Tibial nerve (tissue), 4 donors: ENCODE data around the gene ST6GALNAC1. TPM values are rescaled to one million over a fixed set of nuclear protein-coding genes. Genes with fewer than 3 reads are reported as not detected.
A peak's percentile ranks its signal among the peaks of the same experiment; 100 is the strongest.

Experiments
- DNase-seq, 2 donors: peaks; one replicate each; pipeline ENCODE4 v3.0.0-alpha.2; 2019; ENCODE audit warnings: low spot score in 2 of 2
- H3K27ac ChIP-seq, 4 donors: fragments of 200-600 bp; sonication (generic) in 3 of 4; one replicate each; pipeline ENCODE4 v1.5.1; 2017 to 2019; ENCODE audit warnings: mild to moderate bottlenecking in 1 of 4
- H3K27me3 ChIP-seq, 2 donors: fragments of 200-600 bp; sonication (generic) in 1 of 2; one replicate each; pipeline versions ENCODE4 v1.5.1 to v1.6.0; 2017 to 2019
- H3K36me3 ChIP-seq, 3 donors: fragments of 200-600 bp; sonication (generic); one replicate each; pipeline ENCODE4 v1.5.1; 2018 to 2019
- H3K4me1 ChIP-seq, 4 donors: fragments of 200-600 bp; sonication (generic) in 3 of 4; one replicate each; pipeline ENCODE4 v1.5.1; 2017 to 2019
- H3K4me3 ChIP-seq, 4 donors: fragments of 200-600 bp; sonication (generic) in 3 of 4; one replicate each; pipeline ENCODE4 v1.5.1; 2017 to 2019; ENCODE audit warnings: mild to moderate bottlenecking in 1 of 4, moderate library complexity in 1 of 4
- H3K9me3 ChIP-seq, 4 donors: fragments of 200-600 bp; sonication (generic) in 3 of 4; one replicate each; pipeline ENCODE4 v1.5.1; 2017 to 2019
- CTCF ChIP-seq, 5 experiments: fragments of 200-600 bp in 3 of 5; fragments of 450-650 bp in 2 of 5; sonication (generic) in 3 of 5; IDR thresholded peaks; one replicate each; pipeline ENCODE4 v1.5.1; 2016 to 2019; ENCODE audit warnings: antibody characterized with exemption in 5 of 5, mild to moderate bottlenecking in 3 of 5, moderate library complexity in 2 of 5
- EP300 ChIP-seq, 2 donors: sonication (generic); formaldehyde crosslinking; IDR thresholded peaks; one replicate each; pipeline ENCODE4 v1.6.1; 2017; ENCODE audit warnings: antibody characterized with exemption in 2 of 2, mild to moderate bottlenecking in 1 of 2
- POLR2A ChIP-seq, 2 donors: fragments of 450-650 bp; IDR thresholded peaks; one replicate each; pipeline ENCODE4 v1.6.1; 2017; ENCODE audit warnings: antibody characterized with exemption in 2 of 2, mild to moderate bottlenecking in 2 of 2, moderate library complexity in 2 of 2
- WGBS, 2 donors: methylation state at CpG; one replicate each; pipeline ENCODE4 v1.1.5; 2018; 5-methylcytosine and 5-hydroxymethylcytosine counted together
- total RNA-seq, 4 donors: library from RNA; depleted of rRNA; stranded (reverse); fragments of >200 nt; gene quantifications; one replicate each; pipeline ENCODE4 v1.1.0, GENCODE V29; 2016

Gene ST6GALNAC1
- total RNA-seq, 4 donors from 2014 or later: 2.4 to 13.8 (median 7.4) TPM

- Histone ChIP-seq H3K27me3 (no peaks in the 10 kb centered on the region), H3K9me3 (no peaks in the 10 kb centered on the region), H3K4me1 (peaks cover 0 to 25% (median 11%) of the 10 kb centered on the region in 4 donors), H3K27ac (peak overlapping the region in 1 of 4 donors; percentile 13), H3K4me3 (no peak overlapping the region), H3K36me3 (no peaks in the 10 kb centered on the region)
- WGBS, 2 donors: 51 to 63% methylated on average over 9 to 12 of the region's 12 CpGs
- no peak for DNase-seq
- TF ChIP-seq EP300 (IDR thresholded peaks at IDR 0.05): no peak
- TF ChIP-seq POLR2A (IDR thresholded peaks at IDR 0.05): no peak
- TF ChIP-seq CTCF (IDR thresholded peaks at IDR 0.05): no peak
Observed at GRCh38 chr17:76597156-76598003, 46.2 kb downstream of the ST6GALNAC1 start.

- Histone ChIP-seq H3K4me3 (no peak overlapping the region), H3K9me3 (no peaks in the 10 kb centered on the region), H3K4me1 (peaks cover 0 to 14% (median 5%) of the 10 kb centered on the region in 4 donors), H3K27ac (no peak overlapping the region), H3K36me3 (no peaks in the 10 kb centered on the region), H3K27me3 (no peaks in the 10 kb centered on the region)
- TF ChIP-seq POLR2A (IDR thresholded peaks at IDR 0.05): no peak
- TF ChIP-seq EP300 (IDR thresholded peaks at IDR 0.05): no peak
- 71 to 78% methylated on average over 3 of the region's 3 CpGs for WGBS, 2 donors
- DNase-seq: no peak
Observed at GRCh38 chr17:76594690-76595089, 48.9 kb downstream of the ST6GALNAC1 start.

DNA sequence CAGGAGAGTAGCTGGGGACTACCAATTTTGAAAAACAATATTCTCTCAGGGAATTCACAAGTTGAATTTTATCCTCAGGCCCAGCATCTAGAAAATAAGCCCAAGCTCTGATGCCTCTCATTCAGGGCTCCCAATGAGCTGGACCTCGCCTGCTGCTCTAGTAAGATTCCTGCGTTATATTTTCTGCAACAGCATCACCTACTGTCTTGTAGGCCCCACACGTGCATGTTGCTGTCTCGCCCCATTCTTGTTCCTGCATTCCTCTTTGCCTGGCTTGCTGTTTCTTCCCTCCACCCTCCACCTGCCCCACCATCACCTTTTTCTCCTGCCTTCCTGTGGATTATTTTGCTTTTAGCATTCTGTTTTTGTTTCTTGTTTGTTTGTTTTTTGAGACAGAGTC lies 49.6 kb downstream of the ST6GALNAC1 start:
- TF ChIP-seq EP300 (IDR thresholded peaks at IDR 0.05) (no peak), POLR2A (IDR thresholded peaks at IDR 0.05) (no peak), CTCF (IDR thresholded peaks at IDR 0.05) (no peak)
- DNase-seq: no peak
- Histone ChIP-seq H3K27me3 (no peaks in the 10 kb centered on the region), H3K4me1 (peaks cover 0 to 11% (median 4%) of the 10 kb centered on the region in 4 donors), H3K4me3 (no peak overlapping the region), H3K9me3 (no peaks in the 10 kb centered on the region), H3K27ac (no peak overlapping the region), H3K36me3 (no peaks in the 10 kb centered on the region)
- 72 to 81% methylated on average over 4 of the region's 4 CpGs for WGBS, 2 donors

GRCh38 chr17:76593384-76593826 lies 50.2 kb downstream of the ST6GALNAC1 start:
- no peak for TF ChIP-seq POLR2A (IDR thresholded peaks at IDR 0.05)
- TF ChIP-seq EP300 (IDR thresholded peaks at IDR 0.05): no peak
- no peak for TF ChIP-seq CTCF (IDR thresholded peaks at IDR 0.05)
- DNase-seq: no peak
- no peak overlapping the region for H3K27ac ChIP-seq
- WGBS, 2 donors: 58 to 61% methylated on average over 8 of the region's 8 CpGs
- no peak overlapping the region for H3K4me3 ChIP-seq
- no peaks in the 10 kb centered on the region for H3K27me3 ChIP-seq
- no peaks in the 10 kb centered on the region for H3K36me3 ChIP-seq
- H3K9me3 ChIP-seq: no peaks in the 10 kb centered on the region
- H3K4me1 ChIP-seq: peaks cover 0 to 8% (median 2%) of the 10 kb centered on the region in 4 donors

GRCh38 chr17:76588182-76588581 lies 55.4 kb downstream of the ST6GALNAC1 start:
- H3K36me3 ChIP-seq: no peaks in the 10 kb centered on the region
- TF ChIP-seq EP300 (IDR thresholded peaks at IDR 0.05) (no peak), POLR2A (IDR thresholded peaks at IDR 0.05) (no peak), CTCF (IDR thresholded peaks at IDR 0.05) (no peak)
- peaks cover 0 to 12% of the 10 kb centered on the region in 2 donors for H3K27me3 ChIP-seq
- no peak overlapping the region for H3K4me3 ChIP-seq
- H3K27ac ChIP-seq: peak overlapping the region in 2 of 4 donors; percentile 49 to 95
- no peaks in the 10 kb centered on the region for H3K9me3 ChIP-seq
- peaks cover 0 to 35% (median 11%) of the 10 kb centered on the region in 4 donors for H3K4me1 ChIP-seq
- no peak for DNase-seq
